ENCODE measurements around the gene CCDC63.
"Not testable (repeated sequence)": the region's sequence is repeated elsewhere in the genome, so short reads cannot be mapped to it uniquely, and the experiment has no call there.

The CCDC63 gene

GRCh38 chr12:110844131-110844530 lies 2.7 kb upstream of the CCDC63 start:
- DNase-seq (ENCODE audit: low read depth in 2 of 3, low spot score in 2 of 3), result no peak

GRCh38 chr12:110844551-110845338 lies 2.0 kb upstream of the CCDC63 start:
- DNase-seq (ENCODE audit: low read depth in 2 of 3, low spot score in 2 of 3), result no peak

- DNase-seq (ENCODE audit: low read depth in 2 of 3, low spot score in 2 of 3), result no peak
These were observed 1.5 kb upstream of the CCDC63 start for GRCh38 chr12:110845339-110845682.

GRCh38 chr12:110848314-110848923 lies 1.6 kb downstream of the CCDC63 start:
- DNase-seq (ENCODE audit: low read depth in 2 of 3, low spot score in 2 of 3), result no peak

GRCh38 chr12:110849221-110849620 lies 2.4 kb downstream of the CCDC63 start:
- no peak for DNase-seq (ENCODE audit: low read depth in 2 of 3, low spot score in 2 of 3)

DNA sequence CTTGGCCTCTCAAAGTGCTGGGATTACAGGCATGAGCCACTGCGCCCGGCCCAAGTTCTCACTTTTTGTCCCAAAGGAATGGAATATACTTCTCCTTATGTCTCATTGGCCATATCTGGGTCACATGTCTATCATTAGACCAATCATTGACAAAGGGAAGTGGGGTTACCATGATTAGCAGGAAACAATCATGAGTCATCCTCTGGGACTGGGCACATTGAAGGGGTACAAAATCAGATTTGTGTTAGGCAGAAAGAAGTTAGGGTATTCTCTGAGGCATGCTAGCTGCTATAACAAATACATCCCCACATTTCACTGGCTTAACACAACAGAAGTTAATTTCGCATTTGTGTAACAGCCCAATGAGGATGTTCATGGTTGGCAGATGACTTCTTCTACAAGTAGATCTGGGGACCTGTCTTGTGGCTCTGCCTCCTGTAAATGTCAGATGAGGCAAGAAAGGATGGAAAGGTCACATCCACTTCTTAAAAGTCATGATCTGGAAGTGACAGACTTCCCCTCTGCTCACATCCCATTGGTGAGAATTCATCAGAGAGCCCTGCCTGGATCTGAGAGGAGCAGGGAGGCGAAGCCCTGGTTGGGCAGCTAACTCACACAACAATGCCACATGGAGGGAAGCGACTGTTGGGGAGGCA lies 3.1 kb downstream of the CCDC63 start:
- no peak for DNase-seq (ENCODE audit: low read depth in 2 of 3, low spot score in 2 of 3)

DNA sequence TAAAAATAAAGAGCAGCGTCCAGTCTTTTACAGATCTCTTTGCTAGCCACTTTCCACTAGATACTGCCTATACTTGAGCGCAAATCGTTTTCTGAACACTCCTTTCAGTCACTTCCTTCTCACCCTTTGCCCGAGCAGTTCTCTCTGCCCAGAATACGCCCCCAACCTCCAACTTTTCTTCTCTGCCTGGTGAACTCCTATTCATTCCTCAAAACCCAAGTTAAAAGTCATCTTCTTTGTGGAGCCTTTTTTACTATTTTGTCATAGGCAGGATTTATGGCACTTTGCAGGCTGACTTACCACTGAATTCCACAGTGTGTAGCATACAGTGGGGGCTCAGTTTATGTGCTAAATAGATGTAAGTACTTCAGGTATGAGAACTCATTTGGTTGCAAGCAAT lies 4.0 kb downstream of the CCDC63 start:
- no peak for DNase-seq (ENCODE audit: low read depth in 2 of 3, low spot score in 2 of 3)

- no peak for DNase-seq (ENCODE audit: low read depth in 2 of 3, low spot score in 2 of 3)
These were observed 7.0 kb downstream of the CCDC63 start for GRCh38 chr12:110853836-110854235.

DNA sequence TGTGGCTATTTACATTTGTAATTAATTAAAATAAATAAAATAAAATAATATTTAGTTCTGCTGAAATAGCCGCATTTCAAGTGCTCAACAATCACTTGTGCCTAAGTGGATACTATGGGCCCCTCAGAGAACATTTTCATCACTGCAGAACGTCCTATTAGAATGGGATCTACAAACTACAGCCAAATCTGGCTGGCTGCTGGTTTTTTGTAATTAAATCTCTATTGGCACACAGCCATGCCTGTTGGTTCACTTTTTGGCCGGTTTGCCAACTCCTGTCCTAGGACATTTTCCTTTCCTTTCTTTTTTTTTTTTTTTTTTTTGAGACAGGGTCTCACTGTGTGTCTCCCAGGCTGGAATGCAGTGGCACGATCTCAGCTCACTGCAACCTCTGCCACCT lies 9.8 kb downstream of the CCDC63 start:
- no peak for DNase-seq (ENCODE audit: low read depth in 2 of 3, low spot score in 2 of 3)

DNA sequence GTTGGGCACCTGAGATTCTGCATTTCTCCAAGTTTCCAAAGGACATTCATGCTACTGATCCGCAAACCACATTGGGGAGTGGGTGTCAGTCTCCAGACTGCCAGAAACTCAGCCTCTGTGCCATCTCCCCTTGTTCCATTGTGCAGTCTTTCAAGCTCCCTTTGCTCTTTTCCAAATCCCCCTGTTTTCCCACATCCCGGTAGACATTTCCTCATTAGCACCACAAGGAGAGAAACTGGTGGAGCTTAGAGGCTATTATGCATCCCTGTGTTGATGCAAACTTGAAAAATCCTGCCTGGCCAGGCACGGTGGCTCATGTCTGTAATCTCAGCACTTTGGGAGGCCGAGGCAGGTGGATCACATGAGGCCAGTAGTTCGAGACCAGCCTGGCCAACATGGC lies 10.7 kb downstream of the CCDC63 start:
- DNase-seq (ENCODE audit: low read depth in 2 of 3, low spot score in 2 of 3), result no peak

- DNase-seq (ENCODE audit: low read depth in 2 of 3, low spot score in 2 of 3), result not testable (repeated sequence)
These were observed 11.2 kb downstream of the CCDC63 start for GRCh38 chr12:110857954-110858353.

DNA sequence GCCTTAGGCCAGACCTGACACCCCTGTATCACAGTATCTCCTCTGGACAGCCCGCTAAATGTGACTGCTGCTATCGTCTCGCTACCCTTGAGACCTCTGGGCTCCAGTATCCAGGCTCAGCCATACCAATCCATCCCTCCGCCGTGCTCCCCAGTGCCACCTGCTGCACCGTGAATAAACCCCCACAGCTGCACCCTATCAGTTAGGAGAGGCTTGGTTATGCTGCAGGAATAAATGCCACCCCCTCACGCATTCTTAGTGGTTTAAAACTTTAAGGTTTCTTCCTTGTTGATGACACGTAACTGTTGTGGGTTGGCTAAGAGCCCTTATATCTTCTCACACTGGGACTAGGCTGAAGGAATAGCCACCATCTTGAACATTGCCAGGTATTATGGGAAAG lies 12.1 kb downstream of the CCDC63 start:
- DNase-seq (ENCODE audit: low read depth in 2 of 3, low spot score in 2 of 3), result no peak

DNA sequence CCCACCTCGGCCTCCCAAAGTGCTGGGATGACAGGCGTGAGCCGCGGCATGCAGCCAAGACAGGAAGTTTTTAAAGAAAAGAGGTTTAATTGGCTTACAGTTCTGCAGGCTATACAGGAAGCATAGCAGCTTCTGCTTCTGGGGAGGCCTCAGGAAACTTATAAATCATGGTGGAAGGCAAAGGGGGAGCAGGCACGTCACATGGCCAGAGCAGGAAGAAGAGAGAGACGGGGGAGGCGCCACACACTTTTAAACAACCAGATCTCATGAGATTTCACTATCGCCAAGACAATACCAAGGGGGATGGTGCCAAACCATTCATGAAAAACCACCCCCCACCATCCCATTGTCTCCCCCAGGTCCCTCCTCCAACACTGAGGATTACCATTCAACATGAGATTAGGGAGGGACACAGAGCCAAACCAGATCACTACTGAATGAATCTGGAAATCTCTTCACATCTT lies 14.1 kb downstream of the CCDC63 start:
- no peak for DNase-seq (ENCODE audit: low read depth in 2 of 3, low spot score in 2 of 3)

DNA sequence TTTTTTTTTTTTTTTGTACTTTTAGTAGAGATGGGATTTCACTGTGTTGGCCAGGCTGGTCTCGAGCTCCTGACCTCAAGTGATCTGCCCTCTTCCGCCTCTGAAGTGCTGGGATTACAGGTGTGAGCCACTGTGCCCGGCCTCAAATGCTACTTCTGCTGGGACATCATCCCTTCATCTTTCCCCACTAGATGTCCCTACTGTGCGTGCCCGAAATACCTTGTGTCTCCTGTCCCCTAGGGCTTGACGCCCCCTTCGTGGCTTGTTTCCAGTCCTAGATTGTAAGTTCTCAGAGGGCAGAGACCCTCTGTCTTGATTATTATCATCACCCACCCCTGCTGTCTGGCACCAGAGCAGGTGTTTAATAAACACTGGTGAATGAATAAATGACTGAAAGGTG lies 14.9 kb downstream of the CCDC63 start:
- no peak for DNase-seq (ENCODE audit: low read depth in 2 of 3, low spot score in 2 of 3)

DNA sequence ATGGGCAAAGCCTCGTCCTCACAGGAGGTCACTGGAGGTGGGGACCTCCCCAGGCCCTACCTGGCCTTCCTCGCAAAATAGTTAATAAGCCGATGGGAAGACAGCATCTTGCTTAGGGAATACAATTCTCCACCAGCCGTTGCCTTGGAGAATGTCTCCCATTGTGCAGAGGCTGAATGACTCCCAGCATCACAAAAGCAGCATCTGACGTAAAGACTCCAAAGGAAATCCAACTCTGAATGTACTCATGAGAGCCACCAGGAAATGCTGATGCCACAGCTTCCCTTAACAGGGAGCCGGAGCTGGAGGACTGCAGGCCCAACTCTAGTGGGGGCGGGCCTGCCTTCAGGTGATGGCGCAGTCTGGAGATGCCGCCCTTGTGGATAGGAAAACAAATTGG lies 15.5 kb downstream of the CCDC63 start:
- no peak for DNase-seq (ENCODE audit: low read depth in 2 of 3, low spot score in 2 of 3)

GRCh38 chr12:110863161-110863560 lies 16.4 kb downstream of the CCDC63 start:
- DNase-seq (ENCODE audit: low read depth in 2 of 3, low spot score in 2 of 3), result no peak

GRCh38 chr12:110865521-110865920 lies 18.7 kb downstream of the CCDC63 start:
- DNase-seq (ENCODE audit: low read depth in 2 of 3, low spot score in 2 of 3), result no peak

DNA sequence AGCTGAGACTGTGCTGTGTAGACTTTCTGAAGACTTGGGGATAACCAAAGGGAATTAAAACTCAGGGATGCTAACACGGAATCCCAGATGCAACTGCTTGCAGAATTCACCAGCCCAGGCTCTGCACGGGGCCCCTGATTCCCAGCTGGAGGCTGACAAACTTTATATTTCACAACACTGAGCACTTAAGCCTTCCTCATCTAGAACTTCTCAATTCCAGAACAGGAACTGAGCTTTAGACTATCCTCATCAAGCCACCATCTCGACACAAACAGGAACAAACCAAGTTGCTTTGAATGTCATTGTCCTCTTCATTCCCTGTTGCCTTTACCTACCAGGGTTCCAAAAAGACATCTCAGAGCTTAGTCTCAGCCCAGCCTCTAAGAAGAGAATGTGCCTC lies 22.2 kb downstream of the CCDC63 start:
- no peak for DNase-seq (ENCODE audit: low read depth in 2 of 3, low spot score in 2 of 3)

GRCh38 chr12:110869803-110870202 lies 23.0 kb downstream of the CCDC63 start:
- DNase-seq (ENCODE audit: low read depth in 2 of 3, low spot score in 2 of 3), result no peak

DNA sequence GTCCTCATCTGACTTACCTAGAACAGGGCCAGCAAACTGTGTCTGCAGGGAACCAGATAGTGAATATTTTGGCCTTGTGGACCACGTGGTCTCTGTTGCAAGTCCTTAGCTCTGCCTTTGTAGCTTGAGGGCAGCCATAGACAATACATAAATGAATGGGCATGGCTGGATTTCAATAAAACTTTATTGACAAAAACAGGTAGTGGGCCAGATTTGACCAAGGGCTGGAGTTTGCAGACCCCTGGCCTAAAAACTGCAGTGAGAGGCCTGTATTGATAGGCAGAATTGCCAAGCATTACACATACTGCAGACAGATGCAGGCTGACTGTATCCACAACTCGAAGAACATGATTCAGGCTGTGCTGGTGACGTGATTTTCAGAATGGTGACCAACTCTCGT lies 25.3 kb downstream of the CCDC63 start:
- DNase-seq (ENCODE audit: low read depth in 2 of 3, low spot score in 2 of 3), result no peak

DNA sequence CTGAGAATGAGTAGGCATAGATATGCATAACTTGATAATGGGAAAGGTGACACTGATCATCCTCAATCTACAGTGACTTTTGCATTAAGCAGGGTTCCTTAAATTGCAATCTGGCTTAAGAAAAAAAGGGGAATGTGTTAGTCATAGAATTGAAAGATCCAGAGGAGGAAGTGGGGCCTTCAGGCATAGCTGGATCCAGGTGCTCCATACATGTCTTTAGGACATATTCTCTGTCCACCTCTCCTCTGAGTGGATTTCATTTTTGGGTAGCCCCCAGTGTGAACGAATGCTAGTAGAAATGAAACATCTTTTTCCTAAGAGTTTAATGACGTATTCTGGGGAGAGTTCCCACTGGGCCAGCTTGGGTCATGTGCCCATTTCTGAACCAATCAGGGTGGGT lies 27.6 kb downstream of the CCDC63 start:
- DNase-seq (ENCODE audit: low read depth in 2 of 3, low spot score in 2 of 3), result no peak

DNA sequence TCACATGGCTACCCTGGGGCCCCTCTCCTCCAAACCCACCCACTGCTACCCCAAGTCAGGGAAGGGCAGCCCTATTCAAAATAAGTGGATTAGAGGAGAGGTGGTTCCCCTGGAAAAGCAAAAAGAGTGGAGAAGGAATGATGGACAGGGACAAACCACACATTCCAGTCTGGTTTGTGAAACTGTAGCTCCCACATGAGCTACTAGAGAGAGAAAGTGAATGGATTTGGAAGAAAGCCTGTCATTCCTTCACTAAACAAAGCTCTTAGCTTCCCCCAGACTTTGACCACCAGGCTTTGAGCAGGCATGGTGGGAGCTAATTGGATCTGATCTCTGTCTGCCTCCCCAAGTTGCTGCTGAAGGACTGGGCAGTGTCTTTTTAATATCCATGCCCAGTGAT lies 28.0 kb downstream of the CCDC63 start:
- no peak for DNase-seq (ENCODE audit: low read depth in 2 of 3, low spot score in 2 of 3)
